DND-41 (cell line): ENCODE measurements around the gene C22orf42.

Experiments
- CTCF ChIP-seq: IDR thresholded peaks from 2 replicates; pipeline ENCODE4 v1.5.1; 2012; ENCODE audit warnings: borderline replicate concordance, low read length, moderate library complexity, mild to moderate bottlenecking; ENCODE audit not compliant: poor library complexity, severe bottlenecking; ENCODE audit errors: extremely low read depth
- EZH2 ChIP-seq: IDR thresholded peaks from 3 replicates; pipeline ENCODE4 v1.6.1; 2012; ENCODE audit warnings: borderline replicate concordance, low read depth, mild to moderate bottlenecking, moderate library complexity, low read length, inconsistent platforms; ENCODE audit not compliant: severe bottlenecking

GRCh38 chr22:32203181-32204039 is 44.3 kb upstream of the C22orf42 start:
- TF ChIP-seq EZH2 = no peak
- TF ChIP-seq CTCF = no peak
